Coronary artery (tissue), 2 donors: Measurements from ENCODE around the gene EEF1G.

Source experiments
- DNase-seq: peaks from one replicate; pipeline ENCODE4 v3.0.0-alpha.2; 2017; ENCODE audit warnings: low spot score
- H3K27ac ChIP-seq, 2 donors: fragments of 200-600 bp; sonication (generic); one replicate each; pipeline ENCODE4 v1.5.1; 2016 to 2019
- H3K4me3 ChIP-seq: fragments of 200-600 bp; sonication (generic); 2 replicates; pipeline ENCODE4 v1.5.1; 2016; ENCODE audit warnings: mild to moderate bottlenecking, moderate library complexity
- TF ChIP-seq, protein P1 (sequence below): fragments of 200-600 bp; sonication (generic); IDR thresholded peaks from one replicate; pipeline ENCODE4 v1.5.1; 2019; ENCODE audit warnings: antibody characterized with exemption

The EEF1G gene

DNA sequence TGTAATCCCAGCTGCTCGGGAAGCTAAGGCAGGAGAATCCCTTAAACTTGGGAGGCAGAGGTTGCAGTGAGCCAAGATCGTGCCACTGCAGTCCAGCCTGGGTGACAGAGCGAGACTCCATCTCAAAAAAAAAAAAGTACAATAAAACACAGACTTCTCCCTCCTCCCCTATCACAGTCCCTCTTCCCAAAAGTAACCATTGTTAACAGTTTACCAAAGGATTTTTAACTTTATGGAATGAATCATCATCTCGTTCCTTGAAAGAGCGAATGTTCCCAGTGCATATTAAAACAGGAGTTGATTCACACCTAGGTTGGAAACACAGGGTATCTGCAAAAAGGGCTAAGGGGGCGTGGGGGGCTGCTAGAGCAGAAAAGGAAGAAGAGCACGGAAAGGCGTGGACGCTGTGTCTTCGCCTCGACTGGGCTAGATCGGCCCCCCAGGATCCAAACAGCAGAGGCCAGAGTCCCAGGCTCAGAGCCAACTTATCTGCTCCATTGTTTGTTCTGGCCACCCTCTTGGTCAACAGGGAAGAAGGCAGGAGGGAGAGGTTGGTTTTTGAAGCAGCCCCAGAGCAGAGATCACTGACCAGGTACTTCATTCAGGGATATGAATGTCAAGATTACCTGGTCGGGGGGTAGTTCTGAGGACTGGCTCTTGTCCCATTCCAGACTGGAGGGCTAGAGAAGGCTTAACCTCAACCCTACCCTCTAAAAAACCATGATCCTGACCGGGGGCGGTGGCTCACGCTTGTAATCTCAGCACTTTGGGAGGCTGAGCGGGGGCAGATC lies 25.0 kb downstream of the EEF1G start:
- no peak for DNase-seq
- TF ChIP-seq, protein P1, sequence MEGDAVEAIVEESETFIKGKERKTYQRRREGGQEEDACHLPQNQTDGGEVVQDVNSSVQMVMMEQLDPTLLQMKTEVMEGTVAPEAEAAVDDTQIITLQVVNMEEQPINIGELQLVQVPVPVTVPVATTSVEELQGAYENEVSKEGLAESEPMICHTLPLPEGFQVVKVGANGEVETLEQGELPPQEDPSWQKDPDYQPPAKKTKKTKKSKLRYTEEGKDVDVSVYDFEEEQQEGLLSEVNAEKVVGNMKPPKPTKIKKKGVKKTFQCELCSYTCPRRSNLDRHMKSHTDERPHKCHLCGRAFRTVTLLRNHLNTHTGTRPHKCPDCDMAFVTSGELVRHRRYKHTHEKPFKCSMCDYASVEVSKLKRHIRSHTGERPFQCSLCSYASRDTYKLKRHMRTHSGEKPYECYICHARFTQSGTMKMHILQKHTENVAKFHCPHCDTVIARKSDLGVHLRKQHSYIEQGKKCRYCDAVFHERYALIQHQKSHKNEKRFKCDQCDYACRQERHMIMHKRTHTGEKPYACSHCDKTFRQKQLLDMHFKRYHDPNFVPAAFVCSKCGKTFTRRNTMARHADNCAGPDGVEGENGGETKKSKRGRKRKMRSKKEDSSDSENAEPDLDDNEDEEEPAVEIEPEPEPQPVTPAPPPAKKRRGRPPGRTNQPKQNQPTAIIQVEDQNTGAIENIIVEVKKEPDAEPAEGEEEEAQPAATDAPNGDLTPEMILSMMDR, result no peak
- Histone ChIP-seq H3K27ac (peak overlapping the region; percentile 89 to 100), H3K4me3 (peak overlapping the region; percentile 33)

DNA sequence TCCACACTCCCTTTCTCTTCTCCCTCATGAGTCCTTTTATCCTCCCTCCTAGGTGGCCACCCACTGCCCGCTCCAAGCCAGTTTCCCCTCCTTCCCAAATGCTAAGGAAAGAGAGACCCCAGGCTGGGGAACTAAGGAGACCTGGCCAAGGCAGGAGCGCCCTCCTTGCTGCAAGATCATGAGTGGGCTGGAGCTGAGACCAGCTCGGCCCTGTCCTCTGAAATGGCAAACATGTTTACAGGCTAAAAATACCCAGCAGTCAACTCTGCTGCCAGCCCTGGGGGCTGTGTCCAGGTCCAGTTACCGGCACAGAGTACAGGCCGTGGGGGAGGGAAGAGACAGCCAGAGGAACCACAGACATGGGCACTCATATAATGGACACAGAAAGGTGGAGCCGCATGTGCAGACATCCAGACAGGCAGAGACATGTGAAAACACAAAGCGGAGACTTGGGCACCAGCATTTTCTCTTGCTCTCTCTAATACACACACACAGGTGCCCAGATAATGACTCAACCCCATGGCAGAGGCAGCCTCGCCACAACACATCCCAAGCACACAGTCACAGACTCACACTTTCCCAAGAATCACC lies 25.9 kb downstream of the EEF1G start:
- TF ChIP-seq, protein P1, result no peak
- DNase-seq, result no peak
- Histone ChIP-seq H3K4me3 (peak overlapping the region; percentile 99), H3K27ac (peak overlapping the region; percentile 89 to 100)

DNA sequence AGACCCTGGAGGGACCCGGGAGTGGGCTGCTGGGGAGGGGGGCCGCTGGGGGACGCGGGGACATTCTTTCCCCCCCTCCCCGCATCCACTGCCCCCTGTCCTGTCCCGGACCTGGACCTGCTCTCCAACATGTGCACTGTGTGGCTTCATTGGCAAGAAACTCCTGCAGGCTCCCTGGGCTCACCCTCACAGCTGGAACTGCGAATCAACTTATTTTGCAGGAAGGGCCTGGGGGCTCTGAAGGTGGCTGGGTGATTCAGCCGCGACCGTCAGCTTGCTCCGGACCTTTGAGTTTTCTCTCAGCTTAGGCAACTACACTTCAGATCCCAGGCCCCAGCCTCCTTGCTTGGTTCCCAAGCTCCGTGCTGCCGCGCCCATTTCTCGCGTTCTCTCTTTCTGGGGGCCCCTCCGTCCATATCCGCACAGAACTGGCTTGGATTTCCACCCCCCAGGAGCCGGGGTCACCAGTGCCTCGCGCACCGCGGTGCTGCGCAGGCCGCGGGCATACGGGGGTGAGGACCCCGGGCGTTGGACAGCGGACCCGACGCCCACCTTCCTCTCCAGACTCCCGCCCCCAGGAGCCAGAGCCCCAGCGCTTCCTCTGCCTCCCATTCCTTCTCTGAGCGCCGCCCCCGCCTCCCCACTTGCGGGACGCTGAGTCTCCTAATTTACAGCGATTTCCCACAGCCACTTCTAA lies 26.6 kb downstream of the EEF1G start:
- no peak for DNase-seq
- Histone ChIP-seq H3K27ac (peak overlapping the region; percentile 89 to 100), H3K4me3 (peak overlapping the region; percentile 99)
- TF ChIP-seq, protein P1, result no peak

DNA sequence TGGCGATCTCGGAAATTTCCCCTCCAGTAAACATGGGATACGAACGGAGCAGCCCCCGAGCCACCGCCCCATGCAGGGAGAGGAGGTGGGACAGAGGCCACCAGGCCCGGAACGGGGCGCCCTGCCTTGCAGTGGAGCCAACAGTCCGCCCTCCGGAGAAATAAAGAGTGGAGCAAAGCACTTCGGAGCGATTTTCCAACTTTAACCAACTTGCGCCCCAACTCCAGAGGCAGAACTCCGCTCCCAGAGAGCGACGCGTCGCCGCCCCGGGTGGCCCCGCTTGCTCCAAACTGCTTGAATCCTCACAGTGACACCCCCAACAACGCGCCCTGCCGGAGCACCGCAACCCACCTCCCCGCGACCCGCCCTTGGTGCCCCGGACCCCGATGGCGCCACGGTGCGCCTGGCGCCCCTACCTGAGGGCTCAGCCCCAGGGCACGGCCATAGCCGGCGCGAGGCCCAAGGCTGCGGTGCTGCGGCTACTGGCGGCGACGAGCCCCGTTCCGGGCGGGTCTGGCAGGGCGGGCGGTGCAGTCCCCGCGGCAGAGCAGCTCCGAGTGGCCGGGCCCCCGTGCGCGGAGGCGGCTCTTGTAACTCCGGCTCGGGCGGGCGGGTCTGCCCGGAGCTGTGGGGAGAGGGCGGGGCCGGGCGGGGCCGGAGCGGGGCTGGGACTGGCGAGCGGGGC lies 27.3 kb downstream of the EEF1G start, which contains the start of gene AHNAK:
AHNAK (minus strand) TSS at position 563 of the 685 bp plus-strand sequence. CDS start 10,708 bp downstream, outside the sequence.
- Histone ChIP-seq H3K4me3 (peak within 1 kb of the TSS; percentile 99), H3K27ac (peak within 1 kb of the TSS; percentile 89 to 100)
- DNase-seq, result peak; percentile 92
- TF ChIP-seq, protein P1, result no peak

DNA sequence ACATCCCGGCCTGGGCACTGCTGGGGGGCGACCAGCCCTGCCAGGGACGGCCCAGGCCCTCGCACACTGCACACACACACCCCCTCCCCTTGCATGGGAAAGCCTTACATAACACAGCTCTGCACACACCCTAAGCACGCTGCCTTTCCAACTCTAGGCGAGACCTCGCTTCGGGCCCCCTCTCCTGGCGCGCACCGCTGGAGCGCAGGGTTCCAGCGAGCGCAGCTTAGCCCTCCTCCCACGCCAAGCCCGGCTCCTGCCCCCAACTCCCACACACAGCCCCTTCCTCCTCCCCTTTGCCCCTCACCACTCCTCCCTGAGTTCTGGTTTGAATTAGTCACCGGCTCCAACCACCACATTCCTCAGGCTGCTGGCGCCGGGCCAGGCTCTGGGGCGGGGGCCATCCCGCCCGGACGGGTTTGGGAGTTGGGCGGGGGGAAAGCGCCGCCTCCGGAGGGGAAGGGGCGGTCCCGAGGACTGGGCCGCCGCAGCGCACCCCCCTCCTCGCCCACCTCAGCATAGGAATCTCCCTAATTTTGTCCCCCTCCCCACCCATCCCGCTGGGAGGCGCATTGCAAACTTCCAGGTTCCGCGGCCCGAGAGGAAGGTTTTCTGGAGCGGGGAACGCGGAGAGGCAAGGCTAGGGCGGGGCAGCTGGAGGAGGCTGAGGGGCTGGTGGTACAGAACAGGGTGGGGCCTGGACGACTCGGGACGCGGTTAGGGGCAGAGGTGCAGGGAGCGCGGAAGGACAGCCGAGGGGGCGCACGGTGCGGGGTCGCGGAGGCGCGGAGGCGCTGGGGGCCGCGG lies 28.1 kb downstream of the EEF1G start:
- peak; percentile 97 for DNase-seq
- TF ChIP-seq, protein P1, result no peak
- peak overlapping the region; percentile 99 for H3K4me3 ChIP-seq
- H3K27ac ChIP-seq, result peak overlapping the region; percentile 89 to 100
